ENCODE measurements around the gene EXOC7.

Gene EXOC7

DNA sequence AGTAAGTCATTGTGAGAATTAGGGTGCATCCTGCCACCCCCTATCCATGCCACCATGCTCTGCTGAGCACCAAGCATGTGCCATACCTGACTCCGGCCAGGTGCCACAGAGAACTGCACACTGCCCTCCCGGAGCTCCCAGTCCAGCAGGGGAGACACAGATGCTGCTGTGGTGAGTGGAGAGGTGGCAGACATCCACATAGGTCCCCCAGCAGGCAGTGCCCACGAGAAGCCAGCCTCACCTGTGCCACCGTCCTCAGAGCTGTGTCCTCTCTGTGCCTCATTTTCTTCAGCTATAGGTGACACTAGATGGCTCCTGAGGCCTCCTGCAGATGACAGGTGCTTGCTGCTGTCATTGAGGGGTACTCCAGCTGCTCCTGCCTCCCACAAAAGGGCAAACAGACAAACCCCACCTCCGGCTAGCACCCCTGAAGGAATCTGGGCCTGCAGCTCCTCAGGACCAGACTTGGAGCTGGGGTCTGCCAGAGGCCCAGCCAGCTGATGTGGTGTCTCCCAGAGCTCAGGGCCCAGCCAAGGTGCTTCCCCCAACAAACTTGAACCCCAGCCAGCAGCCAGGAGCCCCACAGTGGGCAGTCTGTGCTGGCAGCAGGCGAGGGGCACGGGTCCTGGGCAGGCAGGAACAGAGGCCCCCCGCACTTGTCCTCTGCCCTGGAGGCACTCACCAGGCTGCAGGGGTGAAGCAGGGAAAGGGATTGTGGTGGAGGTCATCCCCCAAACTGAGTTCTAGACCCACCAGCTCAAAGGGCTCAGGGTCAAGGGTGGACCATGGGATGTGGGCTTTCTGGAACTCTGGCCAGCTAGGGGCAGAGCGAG, 20.4 kb upstream of the EXOC7 start:
- no peak for DNase-seq (ENCODE audit: extremely low spot score, insufficient read length, low read depth)
- FAIRE-seq = no peak

- FAIRE-seq (no peak), DNase-seq (ENCODE audit: extremely low spot score, insufficient read length, low read depth) (no peak)
Measured at GRCh38 chr17:76123191-76123499, 19.6 kb upstream of the EXOC7 start.

DNA sequence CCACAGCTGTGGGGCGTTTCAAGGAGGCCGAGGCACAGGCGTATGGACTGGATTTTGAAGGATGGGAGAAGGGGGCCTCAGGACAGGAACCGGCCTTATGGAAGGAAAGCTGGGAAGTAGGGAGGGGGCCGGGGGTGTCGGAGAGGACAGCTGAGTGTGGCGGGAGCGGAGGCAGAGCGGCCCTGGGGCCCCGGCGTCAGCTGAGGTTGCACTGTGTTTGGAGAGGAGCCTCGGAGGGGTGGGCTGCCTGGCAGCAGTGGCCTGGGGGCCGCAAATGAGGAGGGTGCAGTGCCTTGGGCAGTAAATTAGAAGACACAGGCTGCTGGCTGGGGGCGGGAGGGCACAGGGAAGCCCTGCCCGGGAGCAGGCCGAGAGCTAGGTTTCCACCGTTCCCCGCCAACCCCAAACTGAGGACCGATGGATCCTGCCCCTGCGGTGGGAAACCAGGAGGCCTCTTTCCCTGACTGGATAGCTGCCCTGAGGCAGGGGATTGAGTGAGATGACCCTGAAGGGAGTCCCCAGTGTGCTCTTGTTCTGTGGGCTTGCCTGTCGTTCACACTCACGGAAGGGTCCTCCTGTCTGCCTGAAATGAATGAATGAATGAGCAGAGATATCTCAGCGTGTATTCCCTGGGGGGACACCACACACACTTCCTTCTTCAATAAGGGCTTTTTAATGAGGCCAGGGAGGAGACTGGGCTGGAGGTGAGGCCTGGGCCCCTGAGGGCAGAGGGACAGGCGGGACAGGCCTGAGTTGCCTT, 19.0 kb upstream of the EXOC7 start:
- no peak for FAIRE-seq
- no peak for DNase-seq (ENCODE audit: extremely low spot score, insufficient read length, low read depth)

DNA sequence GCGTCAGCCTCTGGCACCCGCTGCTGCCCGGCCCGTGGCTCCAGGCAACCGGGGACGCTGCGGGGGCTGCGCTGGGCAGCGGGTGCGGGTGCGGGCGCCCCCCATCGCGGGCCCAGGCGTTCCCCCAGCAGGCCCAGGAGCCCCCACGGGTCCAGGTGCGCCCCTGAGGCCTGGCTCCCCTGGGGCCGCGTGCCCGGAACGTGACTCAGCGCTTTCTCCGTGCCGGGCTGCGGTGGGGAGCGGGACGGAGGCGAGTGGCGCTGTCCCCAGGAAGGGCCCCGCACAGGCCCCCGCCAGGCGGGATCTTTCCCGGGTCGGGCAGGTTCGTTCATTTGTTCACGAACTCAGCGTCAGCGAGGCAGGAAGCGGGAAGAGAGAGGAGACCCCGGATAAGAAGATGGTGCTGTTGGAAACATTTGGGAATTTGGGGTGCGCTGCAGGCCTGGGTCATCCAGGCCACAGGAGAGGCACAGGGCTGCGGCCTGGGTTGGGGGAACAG, 18.4 kb upstream of the EXOC7 start:
- DNase-seq (ENCODE audit: extremely low spot score, insufficient read length, low read depth) (no peak), FAIRE-seq (no peak)

GRCh38 chr17:76120658-76121008, 17.0 kb upstream of the EXOC7 start:
- FAIRE-seq (no peak), DNase-seq (ENCODE audit: extremely low spot score, insufficient read length, low read depth) (no peak)

GRCh38 chr17:76119409-76120371, 16.1 kb upstream of the EXOC7 start:
- no peak for FAIRE-seq

GRCh38 chr17:76115138-76115754, 11.7 kb upstream of the EXOC7 start:
- no peak for FAIRE-seq
- no peak for DNase-seq (ENCODE audit: extremely low spot score, insufficient read length, low read depth)

More at GRCh38 chr17:76119409-76120371, 16.1 kb upstream of the EXOC7 start:
- no peak for DNase-seq (ENCODE audit: extremely low spot score, insufficient read length, low read depth)

- no peak for DNase-seq (ENCODE audit: extremely low spot score, insufficient read length, low read depth)
- FAIRE-seq = no peak
Measured at GRCh38 chr17:76111956-76112355, 8.4 kb upstream of the EXOC7 start.

DNA sequence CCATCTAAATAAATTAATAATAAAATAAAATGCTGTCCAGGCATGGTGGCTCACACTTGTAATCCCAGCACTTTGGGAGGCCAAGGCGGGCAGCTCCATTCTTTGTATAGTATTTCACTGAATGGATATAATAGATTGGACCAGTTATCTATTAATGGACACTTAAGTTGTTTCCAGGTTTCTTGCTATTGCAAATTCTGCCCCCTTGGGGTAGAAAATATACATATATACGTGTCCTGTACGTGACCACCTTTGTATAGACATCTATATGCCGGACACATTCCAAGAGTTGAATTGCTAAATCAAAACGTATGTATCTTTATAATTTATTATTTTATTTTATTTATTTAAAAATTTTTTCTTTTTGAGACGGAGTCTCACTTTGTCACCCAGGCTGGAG, 3.9 kb upstream of the EXOC7 start:
- no peak for DNase-seq (ENCODE audit: extremely low spot score, insufficient read length, low read depth)

GRCh38 chr17:76106703-76107102, 3.1 kb upstream of the EXOC7 start:
- FAIRE-seq = no peak
- DNase-seq (ENCODE audit: extremely low spot score, insufficient read length, low read depth) = no peak

More for the DNA sequence above, 3.9 kb upstream of the EXOC7 start:
- no peak for FAIRE-seq

DNA sequence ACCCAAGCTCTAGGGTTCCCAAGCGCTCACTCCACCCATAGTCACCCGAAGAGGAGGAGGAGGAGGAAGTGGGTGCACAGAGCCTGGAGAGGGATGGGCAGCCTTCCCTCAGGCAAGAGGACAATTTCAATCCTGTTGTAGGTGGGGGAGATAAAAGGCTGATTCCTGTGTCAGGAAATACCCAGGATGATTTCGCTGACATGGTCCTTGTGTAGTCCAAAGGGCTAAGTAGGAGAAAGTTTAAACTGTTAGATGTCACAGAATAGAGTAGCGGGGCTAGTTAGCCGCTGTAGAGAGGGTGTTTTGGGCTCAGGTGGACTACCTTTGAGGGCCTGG, 1.3 kb upstream of the EXOC7 start:
- FAIRE-seq (no peak), DNase-seq (ENCODE audit: extremely low spot score, insufficient read length, low read depth) (no peak)

DNA sequence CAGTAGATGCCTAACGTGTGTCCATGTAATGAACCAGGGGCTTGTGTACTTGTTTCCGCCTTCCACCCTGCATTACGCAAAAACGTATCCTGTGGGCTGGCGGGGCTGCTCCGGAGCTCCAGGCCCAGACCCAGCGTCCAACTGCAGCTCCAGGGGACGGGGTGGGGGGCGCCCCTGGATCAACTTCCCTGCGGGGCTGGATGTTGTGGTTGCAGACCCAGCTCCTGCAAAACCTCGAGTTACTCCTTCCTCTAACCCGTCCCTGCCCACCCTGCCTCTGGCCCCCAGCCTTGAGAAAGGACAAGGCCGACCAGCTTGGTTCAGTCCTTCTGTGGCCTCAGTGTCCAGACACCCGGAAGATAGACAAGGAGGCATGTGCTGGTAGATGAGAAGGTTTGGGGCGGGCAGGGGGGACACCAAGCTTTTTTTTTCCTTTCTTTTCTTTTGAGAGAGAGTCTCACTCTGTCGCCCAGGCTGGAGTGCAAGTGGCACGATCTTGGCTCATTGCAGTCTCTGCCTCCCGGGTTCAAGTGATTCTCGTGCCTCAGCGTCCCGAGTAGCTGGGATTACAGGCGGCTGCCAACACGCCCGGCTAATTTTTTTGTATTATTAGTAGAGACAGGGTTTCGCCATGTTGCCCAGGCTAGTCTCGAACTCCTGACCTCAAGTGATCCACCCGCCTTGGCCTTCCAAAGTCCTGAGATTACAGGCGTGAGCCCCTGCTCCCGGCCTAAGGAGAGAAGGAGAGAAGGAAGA, 731 bp upstream of the EXOC7 start:
- DNase-seq (ENCODE audit: extremely low spot score, insufficient read length, low read depth) (no peak), FAIRE-seq (no peak)

DNA sequence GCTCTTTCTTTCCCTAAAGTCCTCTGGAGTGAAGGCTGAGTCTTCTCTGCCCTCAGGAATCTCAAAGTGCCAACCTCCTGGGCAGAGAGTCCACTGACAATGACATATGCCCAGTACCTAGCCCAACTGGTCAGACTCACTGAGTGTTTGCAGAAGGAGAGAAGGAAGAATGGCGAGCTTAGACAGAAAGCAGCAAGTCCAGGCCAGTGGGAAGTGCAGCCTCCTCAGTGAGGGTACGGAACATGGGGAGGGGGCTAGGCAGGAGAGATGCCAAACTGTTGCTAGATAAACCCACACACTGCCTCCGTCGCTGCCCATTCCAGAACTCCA, 678 bp downstream of the EXOC7 start:
- FAIRE-seq (no peak), DNase-seq (ENCODE audit: extremely low spot score, insufficient read length, low read depth) (no peak)

- no peak for FAIRE-seq
- no peak for DNase-seq (ENCODE audit: extremely low spot score, insufficient read length, low read depth)
Measured at GRCh38 chr17:76097716-76098295, 5.8 kb downstream of the EXOC7 start.

DNA sequence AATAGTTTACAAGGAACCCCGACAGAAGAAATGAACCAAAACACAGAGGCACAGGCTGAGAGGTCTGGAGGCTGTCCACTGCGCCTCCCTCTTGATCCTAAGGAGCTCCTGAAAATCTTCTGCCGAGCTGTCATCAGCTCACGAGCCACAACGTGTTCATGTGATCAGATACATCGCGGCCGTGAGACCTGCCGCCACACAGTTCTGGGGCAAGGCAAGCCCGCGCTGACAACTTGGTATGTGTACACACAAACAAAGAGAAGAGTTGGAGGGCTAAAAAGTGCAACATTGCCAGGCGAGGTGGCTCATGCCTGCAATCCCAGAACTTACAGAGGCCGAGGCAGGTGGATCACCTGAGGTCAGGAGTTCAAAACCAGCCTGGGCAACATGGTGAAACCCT, 7.6 kb downstream of the EXOC7 start:
- DNase-seq (ENCODE audit: extremely low spot score, insufficient read length, low read depth) = no peak
- FAIRE-seq = no peak

- FAIRE-seq = no peak
- DNase-seq (ENCODE audit: extremely low spot score, insufficient read length, low read depth) = no peak
Measured at GRCh38 chr17:76094046-76094445, 9.5 kb downstream of the EXOC7 start.

GRCh38 chr17:76092526-76093413, 10.8 kb downstream of the EXOC7 start:
- DNase-seq (ENCODE audit: extremely low spot score, insufficient read length, low read depth) (no peak), FAIRE-seq (no peak)

Data from GM18507 (cell line).